GM12892 (cell line): ENCODE results near the gene HES2.
"Not testable (repeated sequence)": the region's sequence is repeated elsewhere in the genome, so short reads cannot be mapped to it uniquely, and the experiment has no call there.

Experiments used
- DNase-seq: peaks from one replicate; pipeline ENCODE4 v3.0.0; 2011; ENCODE audit not compliant: insufficient read length
- FAIRE-seq: peaks from 2 replicates; lab custom pipeline; 2011; peaks lifted over from hg19 to GRCh38; lab: Jason Lieb, UNC
- POLR2A ChIP-seq: IDR thresholded peaks from 2 replicates; pipeline ENCODE4 v1.6.1; 2011; ENCODE audit warnings: low read depth, low read length, control low read depth
- POLR2AphosphoS5 ChIP-seq: IDR thresholded peaks from 2 replicates; pipeline ENCODE4 v1.6.1; 2011; ENCODE audit warnings: low read depth, low read length, control low read depth
- TAF1 ChIP-seq: IDR thresholded peaks from 2 replicates; pipeline ENCODE4 v1.6.1; 2011; ENCODE audit warnings: low read depth, mild to moderate bottlenecking, control low read depth, low read length, borderline replicate concordance

The HES2 gene

DNA sequence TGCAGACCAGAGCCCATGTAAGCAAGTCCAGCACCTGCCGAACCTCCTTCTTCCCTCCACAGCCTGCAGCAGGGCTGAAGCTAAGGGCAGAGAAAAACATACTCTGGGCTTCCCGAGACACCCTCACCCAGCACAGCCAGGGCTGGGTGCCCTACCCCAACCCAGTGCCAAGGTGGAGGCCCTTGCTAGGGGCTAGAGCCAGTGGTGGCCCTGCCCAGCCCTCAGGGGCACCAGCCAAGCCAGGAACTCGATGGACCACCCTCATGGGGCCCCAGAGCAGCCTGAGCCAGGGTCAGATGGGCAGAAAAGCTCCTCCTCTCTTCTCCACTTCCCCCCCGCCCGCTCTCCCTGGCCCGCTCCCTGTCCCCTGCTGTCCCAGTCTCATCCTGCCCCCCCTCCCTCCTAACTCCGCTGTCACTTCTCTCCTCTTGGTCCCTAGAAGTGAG is 30.3 kb upstream of the HES2 start:
- FAIRE-seq: no peak
- no peak for DNase-seq
- TF ChIP-seq TAF1 (no peak), POLR2AphosphoS5 (no peak), POLR2A (no peak)

DNA sequence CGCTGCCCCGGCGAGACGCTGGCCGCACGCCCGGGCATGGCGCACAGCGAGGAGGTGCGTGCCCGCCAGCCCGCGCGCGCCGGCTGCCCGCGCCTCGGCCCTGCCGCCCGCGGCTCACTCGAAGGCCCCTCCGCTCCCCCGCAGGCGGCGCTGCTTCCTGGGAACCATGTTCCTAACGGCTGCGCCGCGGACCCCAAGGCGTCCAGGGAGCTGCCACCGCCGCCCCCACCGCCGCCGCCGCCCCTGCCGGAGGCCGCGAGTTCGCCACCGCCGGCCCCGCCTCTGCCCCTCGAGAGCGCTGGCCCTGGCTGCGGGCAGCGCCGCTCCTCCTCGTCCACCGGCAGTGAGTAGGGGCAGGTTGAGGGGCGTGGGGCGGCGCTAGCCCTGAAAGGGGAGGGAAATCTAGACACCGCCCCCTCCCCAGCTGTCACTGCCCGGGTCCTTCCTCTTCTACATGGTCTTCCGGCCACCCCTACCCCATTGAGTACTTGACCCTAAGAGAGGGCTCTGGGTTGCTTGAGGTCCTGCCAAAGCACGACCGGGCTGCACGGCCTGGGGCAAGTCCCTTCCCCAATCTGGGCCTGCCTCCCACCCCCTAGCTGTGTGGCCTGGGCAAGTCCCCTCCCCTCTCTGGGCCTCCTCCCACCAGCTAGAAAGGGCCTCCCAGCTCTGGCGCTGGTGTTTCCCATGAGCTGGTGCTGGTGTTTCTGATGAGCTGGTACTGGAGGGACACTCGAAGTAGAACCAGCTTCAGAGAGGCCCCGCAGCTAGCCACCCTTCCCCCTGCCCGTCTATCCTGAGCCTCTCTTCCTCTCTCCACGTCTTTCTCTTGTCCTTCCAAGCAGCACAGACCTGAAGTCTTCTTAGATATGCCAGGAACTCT is 29.3 kb upstream of the HES2 start:
- DNase-seq: no peak
- FAIRE-seq: peak; percentile 83
- TF ChIP-seq POLR2A: no peak
- TF ChIP-seq TAF1: no peak
- no peak for TF ChIP-seq POLR2AphosphoS5

- TF ChIP-seq POLR2AphosphoS5: no peak
- no peak for TF ChIP-seq POLR2A
- no peak for TF ChIP-seq TAF1
- no peak for FAIRE-seq
Measured at GRCh38 chr1:6447818-6448748, 28.4 kb upstream of the HES2 start.

DNA sequence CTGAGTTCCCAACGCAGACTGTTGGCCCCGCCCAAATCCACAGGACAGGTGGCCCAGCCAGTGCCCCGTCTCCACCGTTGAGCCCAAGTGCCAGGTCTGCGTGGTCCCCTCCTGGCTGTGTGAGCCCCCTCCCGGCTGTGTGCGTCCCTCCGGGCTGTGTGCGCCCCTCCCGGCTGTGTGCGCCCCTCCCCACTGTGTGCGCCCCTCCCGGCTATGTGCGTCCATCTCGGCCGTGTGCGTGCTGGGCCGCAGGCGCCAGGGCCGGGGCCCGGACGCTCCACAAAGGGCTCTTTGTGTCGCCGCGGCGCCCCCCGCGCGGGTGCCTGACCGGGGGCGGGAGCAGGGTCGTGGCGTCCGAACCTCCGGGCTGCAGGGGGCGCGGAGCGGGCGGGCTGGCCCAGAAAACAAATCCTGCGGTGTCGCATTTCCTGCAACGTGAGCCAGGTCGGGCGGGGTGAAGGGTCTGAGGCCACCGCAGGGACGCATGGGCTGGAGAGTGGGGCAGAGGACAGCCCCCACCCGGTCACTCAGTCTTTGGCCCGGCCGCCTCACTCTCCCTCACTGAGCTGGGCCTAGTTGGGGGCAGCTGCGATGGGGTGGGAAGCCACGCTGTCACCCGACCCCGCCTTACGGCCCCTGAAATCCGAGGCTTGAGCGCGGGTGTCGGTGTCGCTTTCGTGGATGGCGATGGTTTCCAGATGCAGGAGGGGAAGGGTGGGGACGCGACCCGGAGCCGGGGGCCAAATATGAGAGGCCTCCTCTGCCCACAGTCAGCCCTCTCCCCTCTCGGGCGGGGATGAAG is 27.5 kb upstream of the HES2 start:
- no peak for DNase-seq
- no peak for FAIRE-seq
- TF ChIP-seq POLR2A (no peak), TAF1 (no peak), POLR2AphosphoS5 (no peak)

More at GRCh38 chr1:6447818-6448748, 28.4 kb upstream of the HES2 start:
- no peak for DNase-seq

DNA sequence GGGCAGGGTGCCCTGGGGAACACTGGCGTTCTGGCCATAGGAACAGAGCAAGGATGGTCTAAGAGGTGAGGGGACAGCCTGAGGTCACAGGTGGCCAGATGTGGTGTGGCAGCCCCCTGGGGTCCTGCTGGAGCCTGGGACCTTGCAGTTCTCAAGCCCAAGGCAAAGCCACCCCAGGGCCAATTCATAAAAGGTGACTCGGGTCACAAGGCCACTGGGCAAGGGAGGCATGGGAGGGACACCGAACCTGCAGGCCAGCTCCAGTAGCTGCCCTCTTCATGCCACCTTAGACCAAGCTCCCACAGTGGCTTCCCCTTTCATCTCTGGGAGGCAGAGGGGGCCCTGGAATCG is 26.9 kb upstream of the HES2 start:
- FAIRE-seq: no peak
- TF ChIP-seq POLR2AphosphoS5: no peak
- TF ChIP-seq POLR2A: no peak
- TF ChIP-seq TAF1: no peak
- DNase-seq: no peak

DNA sequence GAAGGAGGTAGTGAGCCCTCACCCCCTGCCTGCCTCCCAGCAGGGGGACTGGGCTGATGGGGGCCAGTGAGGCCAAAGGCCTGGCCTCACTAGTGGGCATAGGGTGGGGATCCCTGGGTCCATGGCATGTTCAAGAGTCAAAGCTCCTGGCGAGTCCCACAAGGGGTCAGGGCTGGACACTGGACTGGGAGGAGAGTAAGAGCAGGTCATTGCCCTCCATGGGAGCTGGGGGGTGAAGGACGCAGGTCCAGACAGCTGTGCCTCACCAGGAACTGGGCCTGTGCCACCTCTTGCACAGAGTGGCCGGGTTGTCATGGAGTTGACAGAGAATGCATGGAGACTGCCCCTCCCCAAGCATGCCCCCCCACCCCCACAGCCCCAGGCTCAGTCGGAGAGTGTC is 26.2 kb upstream of the HES2 start:
- DNase-seq, FAIRE-seq: not testable (repeated sequence)

GRCh38 chr1:6445062-6445763 is 25.5 kb upstream of the HES2 start:
- TF ChIP-seq TAF1 (no peak), POLR2A (no peak), POLR2AphosphoS5 (no peak)
- DNase-seq (no peak), FAIRE-seq (peak; percentile 81)

- FAIRE-seq (no peak), DNase-seq (no peak)
- no peak for TF ChIP-seq POLR2A
Measured at GRCh38 chr1:6444377-6444776, 24.7 kb upstream of the HES2 start.

- DNase-seq: no peak
- TF ChIP-seq TAF1: no peak
- no peak for TF ChIP-seq POLR2A
- TF ChIP-seq POLR2AphosphoS5: no peak
- FAIRE-seq: no peak
Measured at GRCh38 chr1:6443339-6444115, 23.8 kb upstream of the HES2 start.

DNA sequence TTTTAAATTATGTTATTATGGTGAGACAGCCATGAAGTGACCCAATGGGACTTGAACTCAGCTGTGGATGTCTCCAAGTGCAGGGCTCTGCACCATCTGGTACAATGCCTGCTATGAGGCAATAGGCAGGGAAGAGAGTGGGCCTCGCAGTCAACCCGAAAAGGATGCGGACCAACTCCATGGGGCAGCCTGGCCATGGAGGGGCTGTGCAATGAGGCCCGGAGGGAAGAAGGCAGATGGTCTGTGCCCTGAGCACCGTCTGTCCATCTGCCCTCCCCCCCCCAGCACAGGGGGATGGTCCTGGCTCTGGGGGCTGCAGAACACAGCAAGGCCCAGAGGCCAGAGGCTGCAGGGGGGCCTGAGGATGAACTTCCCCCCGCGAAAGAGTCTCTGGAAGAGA is 21.9 kb upstream of the HES2 start:
- TF ChIP-seq POLR2AphosphoS5 (no peak), POLR2A (no peak), TAF1 (no peak)
- FAIRE-seq: no peak
- DNase-seq: no peak
